Caco-2 (cell line): Measurements from ENCODE around the gene SLC35F5. TPM values are rescaled to one million over a fixed set of nuclear protein-coding genes. Genes with fewer than 3 reads are reported as not detected.
"Not testable (repeated sequence)": the region's sequence is repeated elsewhere in the genome, so short reads cannot be mapped to it uniquely, and the experiment has no call there.

Source experiments
- BruUV-seq: library from RNA; stranded (reverse); fragments of 400-500 nt; replicated peaks from 2 replicates; lab custom pipeline; 2021; lab: Mats Ljungman, UMichigan
- CTCF ChIA-PET: fragments of 300-600 bp; sonication (Branson Sonifier 250); formaldehyde crosslinking; loops from one replicate; lab custom pipeline; 2022; ENCODE audit warnings: antibody characterized with exemption; lab: Charles Lee
- POLR2A ChIA-PET: fragments of 300-600 bp; sonication (Branson Sonifier 250); formaldehyde crosslinking; loops from one replicate; lab custom pipeline; 2022; ENCODE audit warnings: antibody characterized with exemption; lab: Charles Lee
- DNase-seq, 2 experiments: peaks; one replicate each; pipeline versions ENCODE4 v3.0.0 to v3.0.0-alpha.2; 2020 to 2022
- H3K27me3 ChIP-seq: replicated peaks from 2 replicates; pipeline ENCODE4 v1.6.0; 2011; ENCODE audit warnings: low read length; ENCODE audit not compliant: control insufficient read depth, insufficient read depth
- H3K36me3 ChIP-seq: 2 replicates; pipeline ENCODE4 v1.5.1; 2011; ENCODE audit warnings: low read length; ENCODE audit not compliant: control insufficient read depth, insufficient read depth
- H3K4me1 ChIP-seq: fragments of 250-450 bp; sonication (Bioruptor Pico); 2 replicates; pipeline ENCODE4 v1.5.1; 2020; ENCODE audit warnings: mild to moderate bottlenecking
- H3K4me3 ChIP-seq: 2 replicates; pipeline ENCODE4 v1.5.1; 2011; ENCODE audit warnings: low read depth, mild to moderate bottlenecking, control low read depth, low read length
- H3K9me3 ChIP-seq: fragments of 250-450 bp; sonication (Bioruptor Pico); 2 replicates; pipeline ENCODE4 v1.5.1; 2020; ENCODE audit warnings: mild to moderate bottlenecking, moderate library complexity
- H3K27ac Mint-ChIP-seq: one replicate; pipeline ENCODE4 v1.8.0; 2022; ENCODE audit warnings: mixed read lengths; ENCODE audit not compliant: unreplicated experiment
- H3K27me3 Mint-ChIP-seq: one replicate; pipeline ENCODE4 v1.8.0; 2022; ENCODE audit warnings: mixed read lengths; ENCODE audit not compliant: insufficient read depth, unreplicated experiment
- H3K36me3 Mint-ChIP-seq: one replicate; pipeline ENCODE4 v1.8.0; 2022; ENCODE audit warnings: mild to moderate bottlenecking, mixed read lengths; ENCODE audit not compliant: insufficient read depth, unreplicated experiment
- H3K4me1 Mint-ChIP-seq: one replicate; pipeline ENCODE4 v1.8.0; 2022; ENCODE audit warnings: low read depth, mixed read lengths; ENCODE audit not compliant: unreplicated experiment
- H3K4me3 Mint-ChIP-seq: one replicate; pipeline ENCODE4 v1.8.0; 2022; ENCODE audit warnings: mild to moderate bottlenecking, moderate library complexity, mixed read lengths; ENCODE audit not compliant: unreplicated experiment
- H3K9me3 Mint-ChIP-seq: one replicate; pipeline ENCODE4 v1.8.0; 2022; ENCODE audit warnings: mixed read lengths; ENCODE audit not compliant: unreplicated experiment
- intact Hi-C: fragments of 100-400 bp; cut with micrococcal nuclease; formaldehyde crosslinking; loops from one replicate; pipeline ENCODE4 v1.10.0; 2022; ENCODE audit not compliant: unreplicated experiment
- microRNA-seq: library from miRNA; unstranded; fragments of <30 nt; microRNA quantifications from one replicate; pipeline ENCODE4 v1.2.0, GENCODE V29; 2022
- total RNA-seq: library from RNA; stranded (reverse); gene quantifications from 2 replicates; pipeline ENCODE4 v1.2.3, GENCODE V29; 2022
- TF ChIP-seq, protein P1 (sequence below), 2 experiments: fragments of 200-600 bp in 1 of 2; IDR thresholded peaks; 1 replicate in 1 of 2; 2 replicates in 1 of 2; pipeline versions ENCODE4 v1.5.1 to v1.8.0; 2011 to 2022; ENCODE audit warnings: antibody characterized with exemption in 1 of 2, control low read depth in 1 of 2, inconsistent platforms in 1 of 2, low read depth in 1 of 2, low read length in 1 of 2, mild to moderate bottlenecking in 1 of 2, moderate library complexity in 1 of 2; ENCODE audit not compliant: insufficient read depth in 1 of 2, severe bottlenecking in 1 of 2, unreplicated experiment in 1 of 2

The SLC35F5 gene
- total RNA-seq, 1 experiment from 2014 or later = 149 TPM

DNA sequence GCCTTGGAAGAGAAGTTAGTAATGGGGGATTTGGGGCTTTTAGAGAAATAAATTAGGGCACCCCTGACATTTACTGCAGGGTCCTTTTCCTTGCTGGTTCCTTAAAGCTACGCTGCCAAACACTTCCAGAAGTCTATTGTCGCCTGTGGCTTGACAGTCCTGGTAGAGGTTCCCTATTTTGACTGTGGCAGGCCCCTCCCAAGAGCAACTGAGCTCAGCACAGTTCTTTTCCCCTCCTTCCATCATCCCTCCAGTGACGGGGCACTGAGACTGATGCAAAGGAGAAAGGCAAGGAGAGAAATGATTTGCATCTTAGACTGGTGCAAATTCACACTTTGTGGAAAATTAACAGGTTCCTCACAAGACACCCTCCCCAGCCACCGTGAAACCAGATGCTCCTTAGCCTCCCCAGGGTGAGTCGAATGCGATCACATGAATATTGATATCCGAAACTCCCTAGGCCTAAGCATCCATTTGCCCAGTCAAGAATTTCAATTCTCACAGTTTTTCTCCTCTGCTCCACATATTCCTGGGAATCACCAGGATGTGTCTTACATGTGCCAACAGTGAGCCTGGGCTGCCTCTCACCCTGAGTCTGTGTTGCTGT, 84.0 kb downstream of the SLC35F5 start:
- H3K4me3 Mint-ChIP-seq = no peak overlapping the region
- POLR2A ChIA-PET = no interaction called here
- H3K27ac Mint-ChIP-seq = no peak overlapping the region
- BruUV-seq = no TSS peak
- Histone ChIP-seq H3K4me1 (no peaks in the 10 kb centered on the region), H3K36me3 (no peaks in the 10 kb centered on the region), H3K27me3 (no peaks in the 10 kb centered on the region; the same call in 1 of the 2 replicates), H3K4me3 (no peak overlapping the region), H3K9me3 (no peaks in the 10 kb centered on the region)
- TF ChIP-seq, protein P1, sequence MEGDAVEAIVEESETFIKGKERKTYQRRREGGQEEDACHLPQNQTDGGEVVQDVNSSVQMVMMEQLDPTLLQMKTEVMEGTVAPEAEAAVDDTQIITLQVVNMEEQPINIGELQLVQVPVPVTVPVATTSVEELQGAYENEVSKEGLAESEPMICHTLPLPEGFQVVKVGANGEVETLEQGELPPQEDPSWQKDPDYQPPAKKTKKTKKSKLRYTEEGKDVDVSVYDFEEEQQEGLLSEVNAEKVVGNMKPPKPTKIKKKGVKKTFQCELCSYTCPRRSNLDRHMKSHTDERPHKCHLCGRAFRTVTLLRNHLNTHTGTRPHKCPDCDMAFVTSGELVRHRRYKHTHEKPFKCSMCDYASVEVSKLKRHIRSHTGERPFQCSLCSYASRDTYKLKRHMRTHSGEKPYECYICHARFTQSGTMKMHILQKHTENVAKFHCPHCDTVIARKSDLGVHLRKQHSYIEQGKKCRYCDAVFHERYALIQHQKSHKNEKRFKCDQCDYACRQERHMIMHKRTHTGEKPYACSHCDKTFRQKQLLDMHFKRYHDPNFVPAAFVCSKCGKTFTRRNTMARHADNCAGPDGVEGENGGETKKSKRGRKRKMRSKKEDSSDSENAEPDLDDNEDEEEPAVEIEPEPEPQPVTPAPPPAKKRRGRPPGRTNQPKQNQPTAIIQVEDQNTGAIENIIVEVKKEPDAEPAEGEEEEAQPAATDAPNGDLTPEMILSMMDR (IDR thresholded peaks at IDR 0.05; ENCODE audit: insufficient read depth in 1 of 2, low read depth in 1 of 2, low read length in 1 of 2, severe bottlenecking in 1 of 2, unreplicated experiment in 1 of 2) = no peak
- no peaks in the 10 kb centered on the region for H3K27me3 Mint-ChIP-seq
- no peaks in the 10 kb centered on the region for H3K9me3 Mint-ChIP-seq
- H3K4me1 Mint-ChIP-seq = no peaks in the 10 kb centered on the region
- no peak for DNase-seq
- intact Hi-C loops = no loop called here
- CTCF ChIA-PET = no interaction called here
- H3K36me3 Mint-ChIP-seq = no peaks in the 10 kb centered on the region

DNA sequence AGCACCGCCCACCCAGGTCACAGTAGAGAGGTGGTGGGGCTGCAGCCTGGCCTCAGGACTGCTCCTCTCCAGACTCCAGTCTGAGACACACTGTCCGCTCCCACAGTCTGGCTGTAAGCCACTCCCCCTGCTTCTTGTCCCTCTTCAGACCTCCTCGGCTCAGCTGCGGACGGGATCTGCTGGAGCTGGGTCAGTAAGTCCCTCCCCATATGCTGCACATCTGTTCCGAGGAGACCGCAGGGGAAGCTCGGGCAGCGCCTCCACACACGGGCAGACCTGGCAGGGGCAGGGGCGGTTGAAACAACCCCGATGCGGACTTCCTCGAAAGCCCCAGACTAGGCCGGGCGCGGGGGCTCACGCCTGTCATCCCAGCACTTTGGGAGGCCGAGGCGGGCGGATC, 87.4 kb downstream of the SLC35F5 start:
- H3K27ac Mint-ChIP-seq, H3K27me3 Mint-ChIP-seq, H3K9me3 Mint-ChIP-seq, BruUV-seq, DNase-seq, H3K4me3 Mint-ChIP-seq, POLR2A ChIA-PET, H3K36me3 Mint-ChIP-seq, H3K4me3 ChIP-seq, H3K4me1 ChIP-seq, H3K27me3 ChIP-seq, H3K36me3 ChIP-seq, H3K4me1 Mint-ChIP-seq, CTCF ChIA-PET, H3K9me3 ChIP-seq, intact Hi-C loops: not testable (repeated sequence)

DNA sequence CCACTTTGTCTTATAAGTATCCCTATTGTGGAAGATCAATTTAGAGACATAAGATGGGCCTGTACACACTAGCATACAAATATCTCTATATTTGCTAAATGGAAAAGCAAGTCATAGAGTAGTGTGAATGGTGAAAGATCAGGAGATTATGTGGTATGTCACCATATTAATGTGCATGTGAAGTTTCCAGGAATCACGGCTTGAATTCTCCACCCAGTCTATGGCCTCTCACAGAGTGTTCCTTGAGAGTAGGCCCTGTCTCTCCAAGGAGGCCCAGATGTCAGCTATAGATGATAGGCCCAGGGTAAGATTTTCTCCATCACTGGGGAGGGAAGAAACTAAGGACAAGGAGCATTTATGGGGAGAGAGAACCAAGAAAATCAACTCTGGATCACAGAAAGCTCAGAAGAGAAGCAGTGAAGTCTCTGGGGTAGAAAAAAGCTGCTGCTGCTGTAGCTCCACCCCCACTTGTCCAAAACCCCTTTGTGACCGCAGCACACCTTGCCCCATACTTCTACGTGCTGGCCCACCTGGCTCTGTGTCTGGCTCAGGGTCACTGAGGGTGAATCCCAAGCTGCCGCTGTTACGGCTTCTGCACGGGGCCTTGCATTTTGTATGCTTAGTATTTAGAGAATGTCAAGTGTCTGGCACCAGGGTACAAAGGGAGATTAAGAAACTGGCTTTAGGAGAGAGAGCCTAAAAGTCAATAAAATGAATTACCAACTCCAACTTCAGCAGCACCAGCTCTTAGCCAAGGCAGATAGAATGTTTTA, 91.5 kb downstream of the SLC35F5 start:
- intact Hi-C loops, H3K9me3 Mint-ChIP-seq, H3K4me3 Mint-ChIP-seq, H3K36me3 Mint-ChIP-seq, H3K4me3 ChIP-seq, H3K9me3 ChIP-seq, H3K4me1 Mint-ChIP-seq, BruUV-seq, DNase-seq, H3K27me3 ChIP-seq, H3K27ac Mint-ChIP-seq, H3K27me3 Mint-ChIP-seq, H3K4me1 ChIP-seq, H3K36me3 ChIP-seq, CTCF ChIA-PET: not testable (repeated sequence)
- POLR2A ChIA-PET = interaction anchor here (0.7 kb wide), 1 partner anchor 9 kb away, joined by 4 read pairs; no protein-coding TSS in a partner anchor

DNA sequence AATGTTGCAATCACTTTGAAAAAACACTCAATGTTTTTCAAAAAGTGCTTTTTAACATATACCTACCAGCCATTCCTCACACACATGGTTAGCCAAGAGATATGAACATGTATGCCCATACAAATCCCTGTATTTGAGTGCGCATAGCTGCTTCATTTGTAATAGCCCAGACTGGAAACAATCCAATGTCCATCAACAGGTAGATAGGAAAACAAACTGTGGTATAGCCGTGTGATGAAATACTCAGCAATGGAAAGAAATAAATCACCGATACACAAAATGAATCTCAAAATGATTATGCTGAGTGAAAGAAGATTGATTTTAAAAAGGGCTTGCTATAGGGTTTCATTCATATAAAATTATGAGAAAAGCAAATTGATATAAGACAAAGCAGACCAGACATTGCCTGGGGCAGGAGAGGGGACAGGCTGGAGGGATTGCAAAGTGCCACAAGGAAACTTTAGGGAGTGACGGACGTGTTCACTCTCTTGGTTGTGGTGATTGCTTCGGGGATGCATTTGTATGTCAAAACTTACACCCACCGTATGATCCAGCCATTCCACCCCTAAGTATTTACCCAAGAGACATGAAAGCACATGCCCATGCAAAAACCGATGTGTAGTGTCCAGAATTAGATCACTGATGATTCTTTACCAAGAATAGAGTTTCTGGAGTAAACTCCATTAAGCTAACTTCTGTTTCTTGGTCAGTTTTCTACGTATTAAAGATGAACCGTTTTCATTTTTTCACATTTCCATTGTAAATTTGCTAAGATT, 93.0 kb downstream of the SLC35F5 start:
- POLR2A ChIA-PET, H3K4me3 ChIP-seq, H3K27me3 Mint-ChIP-seq, H3K36me3 Mint-ChIP-seq, H3K4me1 ChIP-seq, H3K4me3 Mint-ChIP-seq, CTCF ChIA-PET, intact Hi-C loops, H3K9me3 ChIP-seq, H3K9me3 Mint-ChIP-seq, H3K4me1 Mint-ChIP-seq, H3K27ac Mint-ChIP-seq, BruUV-seq, DNase-seq, H3K36me3 ChIP-seq, H3K27me3 ChIP-seq: not testable (repeated sequence)

Small RNA genes within 50 kb of the gene (microRNA-seq; reads per million reads assigned to microRNA genes)
- not detected for gene MIR4782

Other genes with a start within 250 kb of the SLC35F5 start
- gene RABL2A, start 129.4 kb downstream of the SLC35F5 start, total RNA-seq = 15.2 and 16.6 TPM in 2 replicates
- 340 and 341 TPM in 2 replicates for gene ACTR3, start 133.4 kb upstream of the SLC35F5 start, total RNA-seq